WTC11 (cell line): Measurements from ENCODE around the gene RPS6KB2. TPM values are rescaled to one million over a fixed set of nuclear protein-coding genes. Genes with fewer than 3 reads are reported as not detected.

ENCODE experiments used
- ATAC-seq: fragments of 200-7000 bp; cut with Tn5 transposase; 2 replicates; pipeline ENCODE4 v1.10.0; 2021; ENCODE audit warnings: mild to moderate bottlenecking, moderate library complexity
- CTCF ChIA-PET: fragments of 300-600 bp; sonication (Branson Sonifier 250); formaldehyde crosslinking; loops from one replicate; lab custom pipeline; 2021; ENCODE audit warnings: antibody characterized with exemption; lab: Charles Lee
- POLR2A ChIA-PET: fragments of 350-600 bp; sonication (Branson Sonifier 250); formaldehyde crosslinking; loops from one replicate; lab custom pipeline; 2021; ENCODE audit warnings: antibody characterized with exemption; lab: Charles Lee
- DNase-seq: peaks from one replicate; pipeline ENCODE4 v3.0.0; 2021; ENCODE audit warnings: low spot score
- H3K27ac Mint-ChIP-seq: 2 replicates; pipeline ENCODE4 v1.8.0; 2021; ENCODE audit warnings: mixed read lengths
- H3K27me3 Mint-ChIP-seq: 2 replicates; pipeline ENCODE4 v1.8.0; 2021; ENCODE audit warnings: low read depth, mild to moderate bottlenecking, moderate library complexity, mixed read lengths
- H3K36me3 Mint-ChIP-seq: 2 replicates; pipeline ENCODE4 v1.8.0; 2021; ENCODE audit warnings: mixed read lengths
- H3K4me1 Mint-ChIP-seq: 2 replicates; pipeline ENCODE4 v1.8.0; 2022; ENCODE audit warnings: mixed read lengths
- H3K4me3 Mint-ChIP-seq: 2 replicates; pipeline ENCODE4 v1.8.0; 2021; ENCODE audit warnings: mild to moderate bottlenecking, moderate library complexity, mixed read lengths
- H3K9me3 Mint-ChIP-seq: 2 replicates; pipeline ENCODE4 v1.8.0; 2021; ENCODE audit warnings: mixed read lengths
- FOXJ3 ChIP-seq: sonication (generic); formaldehyde crosslinking; IDR thresholded peaks from 2 replicates; pipeline ENCODE4 v1.9.0; 2021; ENCODE audit warnings: missing genetic modification reagents, mild to moderate bottlenecking, borderline replicate concordance
- FOXP1 ChIP-seq: sonication (generic); formaldehyde crosslinking; IDR thresholded peaks from 2 replicates; pipeline ENCODE4 v1.8.0; 2022; ENCODE audit warnings: missing genetic modification reagents, mild to moderate bottlenecking, moderate library complexity, borderline replicate concordance
- IRF2 ChIP-seq: sonication (generic); formaldehyde crosslinking; IDR thresholded peaks from 2 replicates; pipeline ENCODE4 v1.8.0; 2022; ENCODE audit warnings: low read depth, missing genetic modification reagents, borderline replicate concordance
- MYBL2 ChIP-seq: sonication (generic); formaldehyde crosslinking; IDR thresholded peaks from 2 replicates; pipeline ENCODE4 v1.8.1; 2023; ENCODE audit warnings: mild to moderate bottlenecking, moderate library complexity, missing genetic modification reagents
- NFE2L1 ChIP-seq: sonication (generic); formaldehyde crosslinking; IDR thresholded peaks from 2 replicates; pipeline ENCODE4 v1.8.1; 2023; ENCODE audit warnings: missing genetic modification reagents
- NR3C1 ChIP-seq: sonication (generic); formaldehyde crosslinking; conservative IDR thresholded peaks from 2 replicates; pipeline ENCODE4 v1.8.1; 2023; ENCODE audit warnings: low read depth, mild to moderate bottlenecking, missing genetic modification reagents
- SMAD3 ChIP-seq: sonication (generic); formaldehyde crosslinking; IDR thresholded peaks from 2 replicates; pipeline ENCODE4 v1.8.0; 2022; ENCODE audit warnings: missing genetic modification reagents, mild to moderate bottlenecking, borderline replicate concordance
- SP1 ChIP-seq: sonication (generic); formaldehyde crosslinking; conservative IDR thresholded peaks from 2 replicates; pipeline ENCODE4 v1.8.1; 2022; ENCODE audit warnings: missing genetic modification reagents
- TCF7 ChIP-seq: sonication (generic); formaldehyde crosslinking; IDR thresholded peaks from 2 replicates; pipeline ENCODE4 v1.8.0; 2022; ENCODE audit warnings: mild to moderate bottlenecking, low read depth, missing genetic modification reagents, moderate library complexity
- ZNF423 ChIP-seq: fragments of 250-450 bp; sonication (Bioruptor Pico); IDR thresholded peaks from 2 replicates; pipeline ENCODE4 v2.1.2; 2022; ENCODE audit warnings: mild to moderate bottlenecking, moderate library complexity
- total RNA-seq: library from RNA; stranded (reverse); gene quantifications from 3 replicates; pipeline ENCODE4 v1.2.3, GENCODE V29; 2021
- TF ChIP-seq, protein P1 (sequence below): sonication (generic); formaldehyde crosslinking; IDR thresholded peaks from 2 replicates; pipeline ENCODE4 v1.8.0; 2022; ENCODE audit warnings: mild to moderate bottlenecking, missing genetic modification reagents
- TF ChIP-seq, protein P2 (sequence below): fragments of 250-450 bp; sonication (Bioruptor Pico); IDR thresholded peaks from 2 replicates; pipeline ENCODE4 v1.9.0; 2021; ENCODE audit warnings: moderate library complexity, mild to moderate bottlenecking, inconsistent platforms, borderline replicate concordance
- TF ChIP-seq, protein P3 (sequence below): fragments of 250-450 bp; sonication (Bioruptor Pico); IDR thresholded peaks from 2 replicates; pipeline ENCODE4 v1.9.0; 2021; ENCODE audit warnings: mild to moderate bottlenecking
- TF ChIP-seq, protein P4 (sequence below): sonication (generic); formaldehyde crosslinking; IDR thresholded peaks from 2 replicates; pipeline ENCODE4 v1.8.1; 2022; ENCODE audit warnings: mild to moderate bottlenecking, missing genetic modification reagents, moderate library complexity, borderline replicate concordance
- TF ChIP-seq, protein P5 (sequence below): sonication (generic); formaldehyde crosslinking; IDR thresholded peaks from 2 replicates; pipeline ENCODE4 v1.8.0; 2023; ENCODE audit warnings: mild to moderate bottlenecking, missing genetic modification reagents

The RPS6KB2 gene
- total RNA-seq, 1 experiment from 2014 or later: 54.7 TPM

DNA sequence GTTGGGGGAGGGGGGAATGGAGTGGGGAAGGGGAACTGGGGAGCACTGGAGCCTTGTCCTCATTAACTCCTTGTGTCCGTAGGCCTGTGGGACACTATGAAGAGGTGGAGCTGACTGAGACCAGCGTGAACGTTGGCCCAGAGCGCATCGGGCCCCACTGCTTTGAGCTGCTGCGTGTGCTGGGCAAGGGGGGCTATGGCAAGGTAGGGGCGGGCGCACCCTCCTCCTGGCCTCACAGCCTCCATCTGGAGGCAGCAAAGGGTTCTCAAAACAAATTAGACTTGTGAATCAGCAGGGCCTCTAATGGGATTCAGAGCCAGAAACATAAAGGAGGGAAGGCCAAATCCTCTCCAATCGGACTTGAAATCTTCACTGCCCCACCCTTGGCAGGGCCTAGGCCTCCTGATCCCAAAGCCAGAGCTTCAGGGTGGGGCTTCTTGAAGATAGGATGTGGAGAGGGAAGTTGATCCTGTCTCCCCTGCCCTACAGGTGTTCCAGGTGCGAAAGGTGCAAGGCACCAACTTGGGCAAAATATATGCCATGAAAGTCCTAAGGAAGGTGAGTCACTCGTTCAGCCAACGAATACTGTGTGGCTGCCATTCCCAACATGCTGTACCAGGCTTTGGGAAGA lies 859 bp downstream of the RPS6KB2 start:
- TF ChIP-seq FOXP1 (CRISPR knock-in tag) (no peak), IRF2 (CRISPR knock-in tag) (no peak), TCF7 (CRISPR knock-in tag) (no peak), NFE2L1 (CRISPR knock-in tag) (no peak), SP1 (CRISPR knock-in tag) (no peak), ZNF423 (no peak)
- TF ChIP-seq, protein P1, sequence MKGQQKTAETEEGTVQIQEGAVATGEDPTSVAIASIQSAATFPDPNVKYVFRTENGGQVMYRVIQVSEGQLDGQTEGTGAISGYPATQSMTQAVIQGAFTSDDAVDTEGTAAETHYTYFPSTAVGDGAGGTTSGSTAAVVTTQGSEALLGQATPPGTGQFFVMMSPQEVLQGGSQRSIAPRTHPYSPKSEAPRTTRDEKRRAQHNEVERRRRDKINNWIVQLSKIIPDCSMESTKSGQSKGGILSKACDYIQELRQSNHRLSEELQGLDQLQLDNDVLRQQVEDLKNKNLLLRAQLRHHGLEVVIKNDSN (CRISPR knock-in tag): no peak
- TF ChIP-seq, protein P2, sequence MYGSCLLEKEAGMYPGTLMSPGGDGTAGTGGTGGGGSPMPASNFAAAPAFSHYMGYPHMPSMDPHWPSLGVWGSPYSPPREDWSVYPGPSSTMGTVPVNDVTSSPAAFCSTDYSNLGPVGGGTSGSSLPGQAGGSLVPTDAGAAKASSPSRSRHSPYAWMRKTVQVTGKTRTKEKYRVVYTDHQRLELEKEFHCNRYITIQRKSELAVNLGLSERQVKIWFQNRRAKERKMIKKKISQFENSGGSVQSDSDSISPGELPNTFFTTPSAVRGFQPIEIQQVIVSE (CRISPR knock-in tag): no peak
- TF ChIP-seq, protein P3, sequence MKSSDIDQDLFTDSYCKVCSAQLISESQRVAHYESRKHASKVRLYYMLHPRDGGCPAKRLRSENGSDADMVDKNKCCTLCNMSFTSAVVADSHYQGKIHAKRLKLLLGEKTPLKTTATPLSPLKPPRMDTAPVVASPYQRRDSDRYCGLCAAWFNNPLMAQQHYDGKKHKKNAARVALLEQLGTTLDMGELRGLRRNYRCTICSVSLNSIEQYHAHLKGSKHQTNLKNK (CRISPR knock-in tag): no peak
- ATAC-seq: no peak
- no peak for DNase-seq
- H3K4me1 Mint-ChIP-seq: peaks cover 4% of the 10 kb centered on the region
- H3K4me3 Mint-ChIP-seq: peak overlapping the region; percentile 97
- POLR2A ChIA-PET: interaction anchor here (1.4 to 2.7 kb wide), 2 partner anchors 27 to 32 kb away, joined by 6 to 10 read pairs; partner anchors contain the start of gene PPP1CA
- CTCF ChIA-PET: interaction anchor here (0.9 to 4.5 kb wide), 3 partner anchors 10 to 78 kb away, joined by 3 to 23 read pairs (median 4); partner anchors contain the start of gene PPP1CA
- H3K9me3 Mint-ChIP-seq: no peaks in the 10 kb centered on the region
- no peaks in the 10 kb centered on the region for H3K27me3 Mint-ChIP-seq
- peaks cover 9% of the 10 kb centered on the region for H3K36me3 Mint-ChIP-seq
- H3K27ac Mint-ChIP-seq: no peak overlapping the region

DNA sequence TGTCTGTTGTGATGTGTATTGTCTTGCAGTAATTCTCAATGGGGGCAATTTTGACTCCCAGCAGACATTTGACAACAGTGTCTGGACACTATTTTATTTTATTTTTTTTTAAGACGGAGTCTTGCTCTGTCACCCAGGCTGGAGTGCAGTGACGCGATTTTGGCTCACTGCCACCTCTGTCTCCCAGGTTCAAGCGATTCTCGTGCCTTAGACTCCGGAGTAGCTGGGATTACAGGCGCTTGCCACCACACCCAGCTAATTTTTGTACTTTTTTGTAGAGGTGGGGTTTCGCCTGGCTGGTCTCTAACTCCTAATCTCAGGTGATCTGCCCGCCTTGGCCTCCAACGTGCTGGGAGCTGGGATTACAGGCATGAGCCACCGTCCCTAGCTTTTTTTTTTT lies 1.4 kb downstream of the RPS6KB2 start:
- peaks cover 9% of the 10 kb centered on the region for H3K36me3 Mint-ChIP-seq
- ChIA-PET POLR2A (interaction anchor here (2.7 kb wide), 1 partner anchor 28 kb away, joined by 10 read pairs; the partner anchor contains the start of gene PPP1CA), CTCF (interaction anchor here (1.0 to 4.5 kb wide), 2 partner anchors 9 to 28 kb away, joined by 4 to 23 read pairs; partner anchors contain the start of gene PPP1CA)

More for the DNA sequence above, 1.4 kb downstream of the RPS6KB2 start:
- H3K27me3 Mint-ChIP-seq: no peaks in the 10 kb centered on the region
- H3K27ac Mint-ChIP-seq: no peak overlapping the region
- peaks cover 4% of the 10 kb centered on the region for H3K4me1 Mint-ChIP-seq
- TF ChIP-seq NR3C1: no peak
- TF ChIP-seq, protein P4, sequence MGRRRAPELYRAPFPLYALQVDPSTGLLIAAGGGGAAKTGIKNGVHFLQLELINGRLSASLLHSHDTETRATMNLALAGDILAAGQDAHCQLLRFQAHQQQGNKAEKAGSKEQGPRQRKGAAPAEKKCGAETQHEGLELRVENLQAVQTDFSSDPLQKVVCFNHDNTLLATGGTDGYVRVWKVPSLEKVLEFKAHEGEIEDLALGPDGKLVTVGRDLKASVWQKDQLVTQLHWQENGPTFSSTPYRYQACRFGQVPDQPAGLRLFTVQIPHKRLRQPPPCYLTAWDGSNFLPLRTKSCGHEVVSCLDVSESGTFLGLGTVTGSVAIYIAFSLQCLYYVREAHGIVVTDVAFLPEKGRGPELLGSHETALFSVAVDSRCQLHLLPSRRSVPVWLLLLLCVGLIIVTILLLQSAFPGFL: no peak
- no peak for TF ChIP-seq FOXJ3
- TF ChIP-seq MYBL2 (CRISPR knock-in tag): no peak
- TF ChIP-seq, protein P5, sequence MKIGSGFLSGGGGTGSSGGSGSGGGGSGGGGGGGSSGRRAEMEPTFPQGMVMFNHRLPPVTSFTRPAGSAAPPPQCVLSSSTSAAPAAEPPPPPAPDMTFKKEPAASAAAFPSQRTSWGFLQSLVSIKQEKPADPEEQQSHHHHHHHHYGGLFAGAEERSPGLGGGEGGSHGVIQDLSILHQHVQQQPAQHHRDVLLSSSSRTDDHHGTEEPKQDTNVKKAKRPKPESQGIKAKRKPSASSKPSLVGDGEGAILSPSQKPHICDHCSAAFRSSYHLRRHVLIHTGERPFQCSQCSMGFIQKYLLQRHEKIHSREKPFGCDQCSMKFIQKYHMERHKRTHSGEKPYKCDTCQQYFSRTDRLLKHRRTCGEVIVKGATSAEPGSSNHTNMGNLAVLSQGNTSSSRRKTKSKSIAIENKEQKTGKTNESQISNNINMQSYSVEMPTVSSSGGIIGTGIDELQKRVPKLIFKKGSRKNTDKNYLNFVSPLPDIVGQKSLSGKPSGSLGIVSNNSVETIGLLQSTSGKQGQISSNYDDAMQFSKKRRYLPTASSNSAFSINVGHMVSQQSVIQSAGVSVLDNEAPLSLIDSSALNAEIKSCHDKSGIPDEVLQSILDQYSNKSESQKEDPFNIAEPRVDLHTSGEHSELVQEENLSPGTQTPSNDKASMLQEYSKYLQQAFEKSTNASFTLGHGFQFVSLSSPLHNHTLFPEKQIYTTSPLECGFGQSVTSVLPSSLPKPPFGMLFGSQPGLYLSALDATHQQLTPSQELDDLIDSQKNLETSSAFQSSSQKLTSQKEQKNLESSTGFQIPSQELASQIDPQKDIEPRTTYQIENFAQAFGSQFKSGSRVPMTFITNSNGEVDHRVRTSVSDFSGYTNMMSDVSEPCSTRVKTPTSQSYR (CRISPR knock-in tag): no peak
- no peak for TF ChIP-seq SMAD3
- TF ChIP-seq, all 79 proteins: peak for 0
- Mint-ChIP-seq H3K9me3 (no peaks in the 10 kb centered on the region), H3K4me3 (peak overlapping the region; percentile 97)
- no peak for DNase-seq
- ATAC-seq: no peak
